ENCODE results near the gene DUSP1.

DNA sequence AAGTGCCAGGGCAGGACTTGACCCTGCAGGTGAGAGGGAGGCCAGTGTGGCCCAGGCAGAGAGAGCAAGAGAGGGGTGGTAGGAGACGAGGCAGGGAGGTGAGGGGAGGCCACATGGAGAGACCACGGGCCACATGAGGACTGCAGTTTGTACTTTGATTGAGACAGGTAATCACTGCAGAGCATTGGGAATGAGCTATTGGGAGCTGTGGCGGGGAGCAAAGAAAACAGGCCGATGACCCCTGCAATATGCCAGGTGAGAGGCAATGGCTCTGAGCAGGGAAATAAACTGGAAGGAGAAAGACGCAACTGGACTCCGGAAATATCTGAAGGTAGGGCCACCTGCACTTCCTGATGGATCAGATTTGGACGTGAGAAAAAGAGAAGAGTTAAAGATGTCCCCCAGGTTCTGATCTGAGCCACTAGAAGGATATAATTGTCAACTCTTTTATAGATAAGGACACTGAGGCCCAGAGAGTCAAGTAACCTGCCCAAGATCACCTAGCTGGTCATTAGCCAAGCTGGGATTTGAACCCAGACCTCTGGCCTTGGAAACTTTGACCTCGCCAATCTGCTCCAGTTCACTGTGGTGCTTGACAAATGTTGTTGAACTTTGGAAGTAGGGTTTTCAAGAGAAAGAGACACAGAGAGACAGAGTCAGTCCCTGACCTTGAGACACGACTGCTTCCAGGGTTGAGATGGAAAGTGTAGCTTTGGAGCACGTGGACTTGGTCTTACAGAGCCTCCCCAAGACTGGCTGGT is 42.3 kb downstream of the DUSP1 start:
- TF ChIP-seq, protein P1, sequence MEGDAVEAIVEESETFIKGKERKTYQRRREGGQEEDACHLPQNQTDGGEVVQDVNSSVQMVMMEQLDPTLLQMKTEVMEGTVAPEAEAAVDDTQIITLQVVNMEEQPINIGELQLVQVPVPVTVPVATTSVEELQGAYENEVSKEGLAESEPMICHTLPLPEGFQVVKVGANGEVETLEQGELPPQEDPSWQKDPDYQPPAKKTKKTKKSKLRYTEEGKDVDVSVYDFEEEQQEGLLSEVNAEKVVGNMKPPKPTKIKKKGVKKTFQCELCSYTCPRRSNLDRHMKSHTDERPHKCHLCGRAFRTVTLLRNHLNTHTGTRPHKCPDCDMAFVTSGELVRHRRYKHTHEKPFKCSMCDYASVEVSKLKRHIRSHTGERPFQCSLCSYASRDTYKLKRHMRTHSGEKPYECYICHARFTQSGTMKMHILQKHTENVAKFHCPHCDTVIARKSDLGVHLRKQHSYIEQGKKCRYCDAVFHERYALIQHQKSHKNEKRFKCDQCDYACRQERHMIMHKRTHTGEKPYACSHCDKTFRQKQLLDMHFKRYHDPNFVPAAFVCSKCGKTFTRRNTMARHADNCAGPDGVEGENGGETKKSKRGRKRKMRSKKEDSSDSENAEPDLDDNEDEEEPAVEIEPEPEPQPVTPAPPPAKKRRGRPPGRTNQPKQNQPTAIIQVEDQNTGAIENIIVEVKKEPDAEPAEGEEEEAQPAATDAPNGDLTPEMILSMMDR (conservative IDR thresholded peaks at IDR 0.05; ENCODE audit: low read depth, low read length), result no peak
- TF ChIP-seq POLR2A (IDR thresholded peaks at IDR 0.05; ENCODE audit: low read depth, low read length) (no peak), SMC3 (IDR thresholded peaks at IDR 0.05; ENCODE audit: low read depth, low read length) (no peak), RCOR1 (IDR thresholded peaks at IDR 0.05; ENCODE audit: insufficient replicate concordance, low read length) (no peak), RAD21 (IDR thresholded peaks at IDR 0.05; ENCODE audit: low read length) (no peak)
- TF ChIP-seq, protein P2, sequence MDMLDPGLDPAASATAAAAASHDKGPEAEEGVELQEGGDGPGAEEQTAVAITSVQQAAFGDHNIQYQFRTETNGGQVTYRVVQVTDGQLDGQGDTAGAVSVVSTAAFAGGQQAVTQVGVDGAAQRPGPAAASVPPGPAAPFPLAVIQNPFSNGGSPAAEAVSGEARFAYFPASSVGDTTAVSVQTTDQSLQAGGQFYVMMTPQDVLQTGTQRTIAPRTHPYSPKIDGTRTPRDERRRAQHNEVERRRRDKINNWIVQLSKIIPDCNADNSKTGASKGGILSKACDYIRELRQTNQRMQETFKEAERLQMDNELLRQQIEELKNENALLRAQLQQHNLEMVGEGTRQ (IDR thresholded peaks at IDR 0.05; ENCODE audit: low read depth, low read length), result no peak
